Measurements from ENCODE around the gene SENP6. TPM values are rescaled to one million over a fixed set of nuclear protein-coding genes. Genes with fewer than 3 reads are reported as not detected.

The SENP6 gene
- 52.5 and 70.0 TPM in 2 replicates for polyA plus RNA-seq

GRCh38 chr6:75601304-75602245, at the start of gene SENP6:
Gene SENP6 (plus strand): TSS chr6:75601880. CDS start chr6:75602525, 645 bp downstream.

GRCh38 chr6:75748743-75749538, 147.3 kb downstream of the SENP6 start, which contains the start of gene MYO6:
Gene MYO6 (plus strand): TSS chr6:75749239. CDS start chr6:75817548, 68,309 bp downstream.

Other genes with a start within 250 kb of the SENP6 start
- gene FILIP1, start 108.1 kb upstream of the SENP6 start, polyA plus RNA-seq = 0.32 and 2.6 TPM in 2 replicates
- 59.2 and 73.5 TPM in 2 replicates for gene MYO6, start 147.4 kb downstream of the SENP6 start, polyA plus RNA-seq

Data from Purkinje cell (primary cell).